NT2/D1 (cell line): Measurements from ENCODE around the gene RPGRIP1.

Experiments used
- SUZ12 ChIP-seq: IDR thresholded peaks from 2 replicates; pipeline ENCODE4 v1.6.1; 2011; ENCODE audit not compliant: insufficient read length, insufficient read depth; ENCODE audit errors: extremely low read depth
- YY1 ChIP-seq: IDR thresholded peaks from 2 replicates; pipeline ENCODE4 v1.6.1; 2011; ENCODE audit not compliant: insufficient read length, insufficient read depth
- ZNF274 ChIP-seq: IDR thresholded peaks from 2 replicates; pipeline ENCODE4 v1.6.1; 2011; ENCODE audit warnings: mild to moderate bottlenecking, low read depth, low read length

GRCh38 chr14:21248739-21249411 is 31.0 kb upstream of the RPGRIP1 start:
- TF ChIP-seq YY1 (no peak), ZNF274 (no peak), SUZ12 (no peak)
